Smooth muscle cell (in vitro differentiated cells): ENCODE results near the gene DEXI. TPM values are rescaled to one million over a fixed set of nuclear protein-coding genes. Genes with fewer than 3 reads are reported as not detected.

Experiments used
- DNase-seq: peaks from one replicate; lab custom pipeline; 2025; ENCODE audit not compliant: unreplicated experiment; lab: John Stamatoyannopoulos, UW
- H2AFZ ChIP-seq: fragments of 200-600 bp; sonication (generic); 2 replicates; pipeline ENCODE4 v1.6.0; 2016; ENCODE audit warnings: antibody characterized with exemption, low read depth, mild to moderate bottlenecking
- H3F3A ChIP-seq: fragments of 200-600 bp; sonication (generic); 2 replicates; pipeline ENCODE4 v1.6.0; 2017; ENCODE audit warnings: antibody characterized with exemption, low read depth
- H3K27ac ChIP-seq: fragments of 200-600 bp; sonication (generic); 2 replicates; pipeline ENCODE4 v1.5.1; 2016; ENCODE audit warnings: low read depth, mild to moderate bottlenecking
- H3K27me3 ChIP-seq: fragments of 200-600 bp; sonication (generic); 2 replicates; pipeline ENCODE4 v1.6.1; 2016; ENCODE audit warnings: low read depth, mild to moderate bottlenecking
- H3K36me3 ChIP-seq: fragments of 200-600 bp; sonication (generic); 2 replicates; pipeline ENCODE4 v1.5.1; 2016; ENCODE audit warnings: low read depth
- H3K4me1 ChIP-seq: fragments of 200-600 bp; sonication (generic); 2 replicates; pipeline ENCODE4 v1.5.1; 2016; ENCODE audit warnings: low read depth
- H3K4me2 ChIP-seq: fragments of 200-600 bp; sonication (generic); 2 replicates; pipeline ENCODE4 v1.6.0; 2016; ENCODE audit warnings: mild to moderate bottlenecking
- H3K4me3 ChIP-seq: fragments of 200-600 bp; sonication (generic); 2 replicates; pipeline ENCODE4 v1.5.1; 2016; ENCODE audit warnings: mild to moderate bottlenecking
- H3K79me2 ChIP-seq: fragments of 200-600 bp; sonication (generic); 2 replicates; pipeline ENCODE4 v1.6.0; 2016; ENCODE audit warnings: low read depth, mild to moderate bottlenecking
- H3K9ac ChIP-seq: fragments of 200-600 bp; sonication (generic); 2 replicates; pipeline ENCODE4 v1.6.0; 2016; ENCODE audit warnings: low read depth
- H3K9me3 ChIP-seq: fragments of 200-600 bp; sonication (generic); replicated peaks from 2 replicates; pipeline ENCODE4 v1.5.1; 2016; ENCODE audit warnings: low read depth
- H4K20me1 ChIP-seq: fragments of 200-600 bp; sonication (generic); 2 replicates; pipeline ENCODE4 v1.6.0; 2016; ENCODE audit warnings: low read depth
- CTCF ChIP-seq: fragments of 200-600 bp; sonication (generic); IDR thresholded peaks from 2 replicates; pipeline ENCODE4 v1.5.1; 2017; ENCODE audit warnings: borderline replicate concordance, mild to moderate bottlenecking, antibody characterized with exemption; ENCODE audit not compliant: insufficient read depth, poor library complexity, severe bottlenecking
- WGBS: methylation state at CpG from one replicate; pipeline ENCODE4 v1.1.7; 2016; ENCODE audit warnings: low lambda C conversion rate; 5-methylcytosine and 5-hydroxymethylcytosine counted together
- polyA plus RNA-seq: library from polyadenylated mRNA; unstranded; fragments of >200 nt; fragmentation: Nextera tagmentation; extraction: Ambion mirVana; gene quantifications from 2 replicates; pipeline ENCODE4 v1.2.1, GENCODE V29; 2016
- total RNA-seq: library from RNA; depleted of rRNA; stranded (reverse); fragments of >200 nt; gene quantifications from 2 replicates; pipeline ENCODE4 v1.2.3, GENCODE V29; 2014

DEXI gene
- total and polyA plus RNA-seq, 2 experiments from 2014 or later, result 58.5 to 71.8 TPM

GRCh38 chr16:10881479-10882030 lies 60.7 kb downstream of the DEXI start:
- WGBS, result 87% methylated on average over 7 of the region's 7 CpGs
- no peak for DNase-seq
- Histone ChIP-seq H3K36me3 (no peaks in the 10 kb centered on the region), H4K20me1 (no peaks in the 10 kb centered on the region), H3K27me3 (peaks cover 55% of the 10 kb centered on the region), H3K4me3 (no peak overlapping the region), H2AFZ (no peak overlapping the region), H3K27ac (no peak overlapping the region), H3K79me2 (no peaks in the 10 kb centered on the region), H3K4me2 (no peak overlapping the region), H3F3A (no peaks in the 10 kb centered on the region), H3K9me3 (no peaks in the 10 kb centered on the region), H3K4me1 (no peaks in the 10 kb centered on the region), H3K9ac (no peak overlapping the region)
- TF ChIP-seq CTCF, result no peak

DNA sequence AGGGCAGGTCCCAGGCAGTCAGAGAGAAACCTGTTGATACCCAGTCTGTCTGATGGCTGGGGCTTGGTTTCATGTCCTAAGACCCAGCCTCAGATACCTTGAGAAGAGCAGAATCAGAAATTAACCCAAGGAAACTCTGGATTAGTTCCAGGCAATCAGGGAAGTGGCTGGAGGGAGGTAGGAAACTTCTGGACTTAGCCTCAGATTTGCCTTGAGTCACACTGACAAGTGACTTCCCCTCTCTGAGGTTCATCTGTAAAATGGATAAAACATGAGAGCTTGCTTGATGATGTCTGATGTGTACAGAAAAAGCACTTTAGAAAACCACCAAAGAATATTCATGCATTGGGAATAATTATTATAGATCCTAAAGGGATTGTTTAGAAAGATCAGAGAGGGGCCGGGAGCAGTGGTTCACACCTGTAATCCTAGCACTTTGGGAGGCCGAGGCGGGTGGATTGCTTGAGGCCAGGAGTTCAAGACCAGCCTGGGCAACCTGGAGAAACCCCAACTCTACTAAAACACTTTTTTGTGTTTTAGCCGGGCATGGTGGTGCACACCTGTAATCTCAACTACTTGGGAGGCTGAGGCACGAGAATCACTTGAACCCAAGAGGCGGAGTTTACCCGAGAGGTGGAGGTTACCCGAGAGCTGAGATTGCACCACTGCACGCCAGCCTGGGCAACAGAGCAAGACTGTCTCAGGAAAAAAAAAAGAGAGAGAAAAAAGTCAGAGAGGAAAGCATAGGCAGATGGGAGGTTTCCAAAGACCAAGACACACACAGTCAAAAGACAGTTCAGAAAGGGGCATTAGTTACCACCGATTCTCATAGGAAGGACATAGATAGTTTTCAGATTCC lies 61.4 kb downstream of the DEXI start:
- no peak overlapping the region for H3K9ac ChIP-seq
- H3K4me3 ChIP-seq, result no peak overlapping the region
- H3K79me2 ChIP-seq, result no peaks in the 10 kb centered on the region
- DNase-seq, result no peak
- H3K27me3 ChIP-seq, result peaks cover 62% of the 10 kb centered on the region
- no peak overlapping the region for H3K4me2 ChIP-seq
- no peaks in the 10 kb centered on the region for H3K36me3 ChIP-seq
- H4K20me1 ChIP-seq, result no peaks in the 10 kb centered on the region
- no peak for TF ChIP-seq CTCF
- no peak overlapping the region for H2AFZ ChIP-seq
- H3F3A ChIP-seq, result no peaks in the 10 kb centered on the region
- 88% methylated on average over 10 of the region's 10 CpGs for WGBS
- H3K9me3 ChIP-seq, result no peaks in the 10 kb centered on the region
- no peak overlapping the region for H3K27ac ChIP-seq
- H3K4me1 ChIP-seq, result no peaks in the 10 kb centered on the region

- H3K4me2 ChIP-seq, result no peak overlapping the region
Measured at GRCh38 chr16:10879681-10880589, 62.3 kb downstream of the DEXI start.

More at GRCh38 chr16:10879681-10880589, 62.3 kb downstream of the DEXI start:
- Histone ChIP-seq H4K20me1 (no peaks in the 10 kb centered on the region), H3K9me3 (no peaks in the 10 kb centered on the region), H3F3A (no peaks in the 10 kb centered on the region), H3K4me1 (no peaks in the 10 kb centered on the region), H3K79me2 (no peaks in the 10 kb centered on the region), H2AFZ (no peak overlapping the region), H3K4me3 (no peak overlapping the region), H3K27ac (no peak overlapping the region), H3K27me3 (peaks cover 65% of the 10 kb centered on the region), H3K9ac (no peak overlapping the region), H3K36me3 (no peaks in the 10 kb centered on the region)
- no peak for TF ChIP-seq CTCF
- WGBS, result 87% methylated on average over 21 of the region's 21 CpGs
- no peak for DNase-seq

Other genes with a start within 250 kb of the DEXI start
- gene TEKT5, start 247.5 kb downstream of the DEXI start, total RNA-seq, result not detected in 2 replicates
- gene TEKT5, start 247.5 kb downstream of the DEXI start, polyA plus RNA-seq, result not detected in 2 replicates
- gene NUBP1, start 198.6 kb downstream of the DEXI start, total RNA-seq, result 7.2 and 7.6 TPM in 2 replicates
- 11.8 and 17.5 TPM in 2 replicates for gene NUBP1, start 198.6 kb downstream of the DEXI start, polyA plus RNA-seq
- 0.13 and 0.58 TPM in 2 replicates for gene TVP23A, start 123.7 kb downstream of the DEXI start, total RNA-seq
- gene TVP23A, start 123.7 kb downstream of the DEXI start, polyA plus RNA-seq, result 0.45 TPM in 2 replicates
- gene CIITA, start 65.3 kb downstream of the DEXI start, total RNA-seq, result not detected in 2 replicates
- gene CIITA, start 65.3 kb downstream of the DEXI start, polyA plus RNA-seq, result 0.11 and 0.31 TPM in 2 replicates
- 16.2 and 17.0 TPM in 2 replicates for gene CLEC16A, start 2.1 kb upstream of the DEXI start, total RNA-seq
- 12.6 and 17.7 TPM in 2 replicates for gene CLEC16A, start 2.1 kb upstream of the DEXI start, polyA plus RNA-seq